Measurements from ENCODE around the gene CEP43.

CEP43 gene

GRCh38 chr6:167013946-167014345, 14.7 kb downstream of the CEP43 start:
- H3K4me3 ChIP-seq = no peak overlapping the region
- H3K9me3 ChIP-seq (ENCODE audit: low read depth, low read length) = no peaks in the 10 kb centered on the region
- no peak for TF ChIP-seq FOXP2 (optimal IDR thresholded peaks at IDR 0.05; ENCODE audit: control extremely low read depth, extremely low read length, insufficient read depth)
- TF ChIP-seq EZH2 (IDR thresholded peaks at IDR 0.05) = no peak
- TF ChIP-seq POLR2AphosphoS5 (IDR thresholded peaks at IDR 0.05; ENCODE audit: borderline replicate concordance, low read depth, low read length) = no peak
- no peak overlapping the region for H3K27ac ChIP-seq
- no peak for DNase-seq (ENCODE audit: low read depth, low spot score)
- no peak overlapping the region for H3K9ac ChIP-seq (ENCODE audit: insufficient read length)
- H3K36me3 ChIP-seq (ENCODE audit: insufficient read depth, low read length) = peaks cover 68% of the 10 kb centered on the region

DNA sequence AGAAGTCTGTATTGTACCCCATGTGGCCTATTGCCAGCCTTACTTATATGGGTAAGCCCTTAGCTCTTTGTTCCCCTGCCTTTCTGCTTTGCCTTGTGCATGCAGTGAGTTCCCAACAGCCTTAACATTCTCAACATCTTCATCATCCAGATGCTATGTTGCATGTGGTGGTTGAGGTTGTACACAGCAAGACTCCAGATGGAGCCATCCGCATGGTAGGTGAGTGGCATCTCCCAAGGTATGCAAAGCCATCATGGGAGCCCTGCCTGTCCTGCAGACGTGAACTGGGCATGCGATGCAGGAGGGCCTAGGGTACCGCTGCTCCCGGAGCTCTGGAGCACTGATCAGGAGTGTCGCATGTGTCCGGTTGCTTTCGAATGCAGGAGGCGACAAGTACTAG, 16.1 kb downstream of the CEP43 start:
- no peak for DNase-seq (ENCODE audit: low read depth, low spot score)
- Histone ChIP-seq H3K4me3 (no peak overlapping the region), H3K9ac (ENCODE audit: insufficient read length) (no peak overlapping the region), H3K9me3 (ENCODE audit: low read depth, low read length) (no peaks in the 10 kb centered on the region), H3K36me3 (ENCODE audit: insufficient read depth, low read length) (peaks cover 66% of the 10 kb centered on the region), H3K27ac (no peak overlapping the region)
- TF ChIP-seq POLR2AphosphoS5 (IDR thresholded peaks at IDR 0.05; ENCODE audit: borderline replicate concordance, low read depth, low read length) (no peak), FOXP2 (optimal IDR thresholded peaks at IDR 0.05; ENCODE audit: control extremely low read depth, extremely low read length, insufficient read depth) (no peak), EZH2 (IDR thresholded peaks at IDR 0.05) (no peak)

DNA sequence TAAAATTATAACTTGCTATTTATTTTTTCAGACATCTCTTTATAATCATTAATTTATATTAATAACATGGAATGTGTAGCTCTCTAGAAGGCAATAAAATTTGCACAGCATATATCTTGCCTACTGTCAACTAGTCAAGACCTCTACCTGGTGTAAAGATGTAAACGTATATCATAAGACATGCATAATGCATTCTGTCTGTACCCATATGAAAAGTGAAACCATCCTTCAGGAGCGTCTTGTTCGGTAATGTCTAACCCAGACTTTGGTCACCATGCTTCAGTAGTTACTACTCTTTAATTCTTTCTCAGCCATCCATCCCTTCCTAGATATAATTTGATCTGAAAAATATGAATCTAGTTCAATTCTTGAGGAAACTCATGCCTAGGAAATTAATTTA, 21.0 kb downstream of the CEP43 start:
- TF ChIP-seq POLR2AphosphoS5 (IDR thresholded peaks at IDR 0.05; ENCODE audit: borderline replicate concordance, low read depth, low read length) (no peak), FOXP2 (optimal IDR thresholded peaks at IDR 0.05; ENCODE audit: control extremely low read depth, extremely low read length, insufficient read depth) (no peak), EZH2 (IDR thresholded peaks at IDR 0.05) (no peak)
- H3K4me3 ChIP-seq = no peak overlapping the region
- H3K9me3 ChIP-seq (ENCODE audit: low read depth, low read length) = no peaks in the 10 kb centered on the region
- DNase-seq (ENCODE audit: low read depth, low spot score) = no peak
- H3K9ac ChIP-seq (ENCODE audit: insufficient read length) = no peak overlapping the region
- H3K27ac ChIP-seq = no peak overlapping the region
- H3K36me3 ChIP-seq (ENCODE audit: insufficient read depth, low read length) = peaks cover 55% of the 10 kb centered on the region

DNA sequence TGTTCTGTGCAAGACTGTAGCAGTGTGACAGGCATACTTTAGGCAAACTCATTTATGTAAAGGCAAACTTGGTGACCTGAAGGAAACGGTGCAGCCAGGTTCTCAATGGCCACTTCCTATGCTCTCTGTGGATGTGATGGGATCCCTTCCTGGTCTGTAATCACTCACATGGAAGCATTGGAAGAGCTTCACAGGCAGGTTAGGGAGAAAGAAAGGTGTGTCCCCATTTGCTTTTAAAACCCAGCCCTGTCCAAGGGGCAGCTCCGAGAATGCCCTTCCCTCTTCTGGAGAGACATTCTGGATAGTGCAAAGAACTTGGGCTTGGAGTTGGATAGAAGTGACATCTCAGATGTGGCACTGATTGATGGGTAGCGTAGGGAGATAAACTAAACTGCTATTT, 28.1 kb downstream of the CEP43 start:
- H3K36me3 ChIP-seq (ENCODE audit: insufficient read depth, low read length) = peaks cover 82% of the 10 kb centered on the region
- TF ChIP-seq EZH2 (IDR thresholded peaks at IDR 0.05) (no peak), FOXP2 (optimal IDR thresholded peaks at IDR 0.05; ENCODE audit: control extremely low read depth, extremely low read length, insufficient read depth) (no peak), POLR2AphosphoS5 (IDR thresholded peaks at IDR 0.05; ENCODE audit: borderline replicate concordance, low read depth, low read length) (no peak)

GRCh38 chr6:167027772-167028171, 28.6 kb downstream of the CEP43 start:
- Histone ChIP-seq H3K36me3 (ENCODE audit: insufficient read depth, low read length) (peaks cover 84% of the 10 kb centered on the region), H3K4me3 (no peak overlapping the region), H3K9ac (ENCODE audit: insufficient read length) (no peak overlapping the region), H3K9me3 (ENCODE audit: low read depth, low read length) (no peaks in the 10 kb centered on the region), H3K27ac (no peak overlapping the region)
- no peak for DNase-seq (ENCODE audit: low read depth, low spot score)
- TF ChIP-seq EZH2 (IDR thresholded peaks at IDR 0.05) (no peak), FOXP2 (optimal IDR thresholded peaks at IDR 0.05; ENCODE audit: control extremely low read depth, extremely low read length, insufficient read depth) (no peak), POLR2AphosphoS5 (IDR thresholded peaks at IDR 0.05; ENCODE audit: borderline replicate concordance, low read depth, low read length) (no peak)

More for the DNA sequence above, 28.1 kb downstream of the CEP43 start:
- Histone ChIP-seq H3K27ac (no peak overlapping the region), H3K9me3 (ENCODE audit: low read depth, low read length) (no peaks in the 10 kb centered on the region), H3K4me3 (no peak overlapping the region), H3K9ac (ENCODE audit: insufficient read length) (no peak overlapping the region)
- DNase-seq (ENCODE audit: low read depth, low spot score) = no peak

DNA sequence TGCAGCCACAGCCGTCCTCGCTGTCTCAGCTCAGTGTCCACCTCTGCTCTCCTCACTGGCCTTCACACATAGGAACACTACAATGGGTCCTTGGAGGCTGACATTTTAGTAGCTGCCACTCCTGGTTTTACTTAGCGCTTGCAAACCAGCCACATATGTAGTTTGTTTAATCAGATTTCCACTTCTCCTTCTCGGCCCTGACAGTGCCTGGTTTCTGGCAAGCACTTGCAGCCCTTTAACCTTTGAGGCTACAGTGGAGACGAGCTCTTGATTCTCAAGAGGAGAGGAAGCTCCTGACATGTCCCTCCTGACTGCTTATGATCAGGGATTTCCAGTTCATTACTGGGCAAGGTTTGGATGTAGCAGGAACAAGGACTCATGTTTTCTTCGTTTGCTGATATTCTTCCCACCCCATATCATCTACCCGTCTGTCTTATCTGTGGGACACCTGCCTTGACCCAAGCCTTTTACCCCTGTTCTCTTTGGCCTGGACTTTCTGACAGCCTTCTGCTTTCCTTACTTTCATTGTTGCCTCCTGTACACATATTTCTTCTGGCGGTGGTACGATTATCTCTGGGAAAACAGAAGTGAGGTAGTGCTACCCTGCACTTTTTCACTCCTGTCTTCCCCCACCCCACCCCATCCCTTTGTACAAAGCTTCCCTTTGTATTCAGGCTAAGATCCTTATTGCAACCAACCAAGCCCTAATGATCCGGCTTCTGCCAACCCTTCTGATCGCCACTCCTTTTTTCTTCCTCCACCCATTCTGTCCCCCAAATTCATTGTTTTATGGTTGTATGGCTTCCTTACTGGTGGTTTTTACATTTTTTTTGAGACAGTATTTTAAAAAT, 31.2 kb downstream of the CEP43 start:
- H3K27ac ChIP-seq = no peak overlapping the region
- H3K9me3 ChIP-seq (ENCODE audit: low read depth, low read length) = no peaks in the 10 kb centered on the region
- TF ChIP-seq FOXP2 (optimal IDR thresholded peaks at IDR 0.05; ENCODE audit: control extremely low read depth, extremely low read length, insufficient read depth) (no peak), POLR2AphosphoS5 (IDR thresholded peaks at IDR 0.05; ENCODE audit: borderline replicate concordance, low read depth, low read length) (no peak), EZH2 (IDR thresholded peaks at IDR 0.05) (no peak)
- H3K36me3 ChIP-seq (ENCODE audit: insufficient read depth, low read length) = peaks cover 80% of the 10 kb centered on the region
- DNase-seq (ENCODE audit: low read depth, low spot score) = no peak
- H3K4me3 ChIP-seq = no peak overlapping the region
- H3K9ac ChIP-seq (ENCODE audit: insufficient read length) = no peak overlapping the region

GRCh38 chr6:167031082-167031709, 32.0 kb downstream of the CEP43 start:
- DNase-seq (ENCODE audit: low read depth, low spot score) = no peak
- peaks cover 79% of the 10 kb centered on the region for H3K36me3 ChIP-seq (ENCODE audit: insufficient read depth, low read length)
- H3K9ac ChIP-seq (ENCODE audit: insufficient read length) = no peak overlapping the region
- TF ChIP-seq FOXP2 (optimal IDR thresholded peaks at IDR 0.05; ENCODE audit: control extremely low read depth, extremely low read length, insufficient read depth) = no peak
- TF ChIP-seq EZH2 (IDR thresholded peaks at IDR 0.05) = no peak
- no peak for TF ChIP-seq POLR2AphosphoS5 (IDR thresholded peaks at IDR 0.05; ENCODE audit: borderline replicate concordance, low read depth, low read length)
- no peak overlapping the region for H3K27ac ChIP-seq
- H3K9me3 ChIP-seq (ENCODE audit: low read depth, low read length) = no peaks in the 10 kb centered on the region
- no peak overlapping the region for H3K4me3 ChIP-seq

- H3K9me3 ChIP-seq (ENCODE audit: low read depth, low read length) = no peaks in the 10 kb centered on the region
- no peak overlapping the region for H3K4me3 ChIP-seq
- H3K9ac ChIP-seq (ENCODE audit: insufficient read length) = no peak overlapping the region
- H3K36me3 ChIP-seq (ENCODE audit: insufficient read depth, low read length) = peaks cover 72% of the 10 kb centered on the region
- no peak overlapping the region for H3K27ac ChIP-seq
- DNase-seq (ENCODE audit: low read depth, low spot score) = no peak
- TF ChIP-seq EZH2 (IDR thresholded peaks at IDR 0.05) (no peak), POLR2AphosphoS5 (IDR thresholded peaks at IDR 0.05; ENCODE audit: borderline replicate concordance, low read depth, low read length) (no peak), FOXP2 (optimal IDR thresholded peaks at IDR 0.05; ENCODE audit: control extremely low read depth, extremely low read length, insufficient read depth) (no peak)
These were observed 34.9 kb downstream of the CEP43 start for GRCh38 chr6:167034056-167034455.

Measured in SK-N-MC (cell line).